K562 (cell line): ENCODE measurements around the gene CRYBG2. TPM values are rescaled to one million over a fixed set of nuclear protein-coding genes. Genes with fewer than 3 reads are reported as not detected.

ENCODE experiments used
- CBX3 ChIP-seq, 2 experiments: IDR thresholded peaks; 1 replicate in 1 of 2; 2 replicates in 1 of 2; pipeline ENCODE4 v1.6.1; 2012; ENCODE audit warnings: inconsistent platforms in 2 of 2, low read length in 2 of 2, borderline replicate concordance in 1 of 2, control low read depth in 1 of 2
- CREB1 ChIP-seq, 2 experiments: sonication (generic) in 1 of 2; formaldehyde crosslinking in 1 of 2; IDR thresholded peaks; 2 replicates each; pipeline versions ENCODE4 v1.6.1 to v1.8.0; 2012 to 2022; ENCODE audit warnings: inconsistent platforms in 1 of 2, mild to moderate bottlenecking in 1 of 2, missing genetic modification reagents in 1 of 2, moderate library complexity in 1 of 2
- E2F5 ChIP-seq: sonication (generic); formaldehyde crosslinking; IDR thresholded peaks from 2 replicates; pipeline ENCODE4 v1.8.0; 2022; ENCODE audit warnings: mild to moderate bottlenecking, missing genetic modification reagents
- HBP1 ChIP-seq: fragments of 450-650 bp; formaldehyde crosslinking; IDR thresholded peaks from 2 replicates; pipeline ENCODE4 v1.4.0; 2022; ENCODE audit warnings: missing genetic modification characterization
- NR3C1 ChIP-seq: sonication (generic); formaldehyde crosslinking; IDR thresholded peaks from 2 replicates; pipeline ENCODE4 v1.8.1; 2022; ENCODE audit warnings: missing genetic modification reagents
- PHF20 ChIP-seq: fragments of 450-650 bp; IDR thresholded peaks from 2 replicates; pipeline ENCODE4 v1.6.1; 2018; ENCODE audit not compliant: partially characterized antibody
- PHF21A ChIP-seq: fragments of 450-650 bp; IDR thresholded peaks from 2 replicates; pipeline ENCODE4 v1.6.1; 2017; ENCODE audit warnings: low read depth, borderline replicate concordance
- SFPQ ChIP-seq: fragments of 200-400 bp; formaldehyde crosslinking; IDR thresholded peaks from 2 replicates; pipeline ENCODE4 v1.6.1; 2017; ENCODE audit warnings: mild to moderate bottlenecking, low read depth, low read length, moderate library complexity
- SIN3A ChIP-seq, 2 experiments: fragments of 150-350 bp in 1 of 2; IDR thresholded peaks; 2 replicates each; pipeline ENCODE4 v1.6.1; 2011 to 2016; ENCODE audit warnings: borderline replicate concordance in 2 of 2, low read depth in 2 of 2, low read length in 2 of 2, mild to moderate bottlenecking in 2 of 2, moderate library complexity in 2 of 2; ENCODE audit not compliant: control insufficient read depth in 1 of 2
- TRIM24 ChIP-seq, 2 experiments: fragments of 450-650 bp; IDR thresholded peaks; 2 replicates each; pipeline ENCODE4 v1.6.1; 2016
- ZBTB1 ChIP-seq: sonication (generic); formaldehyde crosslinking; IDR thresholded peaks from 2 replicates; pipeline ENCODE4 v1.8.1; 2023; ENCODE audit warnings: missing genetic modification reagents, low read depth, mild to moderate bottlenecking, borderline replicate concordance
- ZFP30 ChIP-seq: fragments of 250-450 bp; sonication (Bioruptor Pico); IDR thresholded peaks from 2 replicates; pipeline ENCODE4 v1.8.0; 2022; ENCODE audit warnings: moderate library complexity, mild to moderate bottlenecking, inconsistent platforms, borderline replicate concordance
- ZFX ChIP-seq: sonication (generic); formaldehyde crosslinking; IDR thresholded peaks from 2 replicates; pipeline ENCODE4 v1.8.0; 2022; ENCODE audit warnings: mild to moderate bottlenecking, missing genetic modification reagents, moderate library complexity
- ZNF589 ChIP-seq: fragments of 200-800 bp; sonication (Bioruptor generic); IDR thresholded peaks from 2 replicates; pipeline ENCODE4 v1.6.1; 2016; ENCODE audit warnings: low read depth, missing genetic modification characterization, missing compliant biosample characterization
- polyA plus RNA-seq, 8 experiments: library from polyadenylated mRNA; depleted of rRNA in 4 of 8; stranded (reverse) in 5 of 8; unstranded in 3 of 8; fragments of >200 nt; fragmentation: Nextera tagmentation in 2 of 8; fragmentation: Illumina TruSeq in 1 of 8; extraction: Ambion mirVana in 2 of 8; extraction: Trizol in 1 of 8; gene quantifications; 2 replicates each; pipeline versions ENCODE4 v1.2.1 to v1.2.3, GENCODE V29; 2011 to 2014; ENCODE audit warnings: inconsistent platforms in 1 of 8, missing spikeins in 1 of 8
- total RNA-seq, 7 experiments: library from RNA; depleted of rRNA in 6 of 7; stranded (reverse); fragments of >200 nt in 6 of 7; fragmentation: Illumina TruSeq in 2 of 7; extraction: Trizol in 2 of 7; gene quantifications; 2 replicates each; pipeline versions ENCODE4 v1.2.1 to v1.2.3, GENCODE V29; 2011 to 2021; ENCODE audit warnings: low replicate concordance in 1 of 7
- TF ChIP-seq, protein P1 (sequence below): fragments of 450-650 bp; formaldehyde crosslinking; IDR thresholded peaks from 2 replicates; pipeline ENCODE4 v1.4.0; 2020; ENCODE audit warnings: mild to moderate bottlenecking, moderate library complexity
- TF ChIP-seq, protein P2 (sequence below): fragments of 450-650 bp; formaldehyde crosslinking; IDR thresholded peaks from 2 replicates; pipeline ENCODE4 v1.4.0; 2020; ENCODE audit warnings: mild to moderate bottlenecking, mixed read lengths

Gene CRYBG2
- total and polyA plus RNA-seq, 9 of the 15 experiments (the other 6 are each of a cell fraction or from before 2014, with no cell fraction given) = 0.39 to 8.5 (median 3.7) TPM

DNA sequence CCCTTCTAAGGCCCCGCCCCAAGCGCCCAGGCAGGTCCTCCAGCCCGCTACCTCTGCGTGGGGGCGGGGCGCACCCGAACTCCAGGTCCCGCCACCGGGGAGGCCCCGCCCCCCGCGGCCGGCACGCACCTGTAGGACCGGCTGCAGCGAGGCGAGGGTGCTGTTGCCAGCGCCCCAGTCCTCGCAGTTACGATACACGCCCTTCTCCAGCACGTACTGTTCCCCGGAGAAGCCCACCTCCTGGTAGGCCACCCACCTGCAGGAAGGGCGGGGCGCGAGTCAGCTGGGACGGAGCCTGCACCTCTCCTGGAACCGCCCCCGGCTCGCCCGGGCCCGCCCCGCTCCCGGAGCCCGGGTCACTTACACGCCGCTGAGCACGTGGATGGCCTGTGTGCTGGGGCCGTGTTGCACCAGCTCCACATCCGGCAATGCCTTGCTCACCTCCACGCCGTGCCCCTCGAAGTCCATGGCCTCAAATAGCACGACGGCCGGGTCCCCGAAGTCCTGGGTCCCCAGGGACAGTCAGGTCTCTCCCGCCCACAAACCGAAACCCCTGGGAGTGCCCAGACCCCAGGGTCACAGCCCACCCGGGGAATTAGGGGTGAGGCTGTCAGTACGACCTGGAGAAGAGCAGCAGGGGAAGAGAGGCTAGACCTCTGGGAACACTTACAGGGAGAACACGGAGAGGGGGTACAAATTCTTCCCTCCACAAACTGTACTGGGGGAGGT lies 17.3 kb downstream of the CRYBG2 start (continued):
- TF ChIP-seq SFPQ = no peak
- TF ChIP-seq CREB1 (IDR thresholded peaks at IDR 0.05) = no peak; the same call in none of the 2 replicates
- peak; percentile 83 for TF ChIP-seq CREB1 (CRISPR knock-in tag; IDR thresholded peaks at IDR 0.05)
- peak; percentile 40 to 77; a peak in 2 of 4 replicates for TF ChIP-seq TRIM24 (IDR thresholded peaks at IDR 0.05)
- TF ChIP-seq NR3C1 = peak; percentile 98
- TF ChIP-seq ZBTB1 = peak; percentile 79
- peak; percentile 17 for TF ChIP-seq PHF20
- TF ChIP-seq CBX3 (IDR thresholded peaks at IDR 0.05; ENCODE audit: borderline replicate concordance in 1 of 2, low read length in 2 of 2) = peak in 1 of 2 experiments; percentile 96; a peak in 2 of 3 replicates
- TF ChIP-seq, protein P1, sequence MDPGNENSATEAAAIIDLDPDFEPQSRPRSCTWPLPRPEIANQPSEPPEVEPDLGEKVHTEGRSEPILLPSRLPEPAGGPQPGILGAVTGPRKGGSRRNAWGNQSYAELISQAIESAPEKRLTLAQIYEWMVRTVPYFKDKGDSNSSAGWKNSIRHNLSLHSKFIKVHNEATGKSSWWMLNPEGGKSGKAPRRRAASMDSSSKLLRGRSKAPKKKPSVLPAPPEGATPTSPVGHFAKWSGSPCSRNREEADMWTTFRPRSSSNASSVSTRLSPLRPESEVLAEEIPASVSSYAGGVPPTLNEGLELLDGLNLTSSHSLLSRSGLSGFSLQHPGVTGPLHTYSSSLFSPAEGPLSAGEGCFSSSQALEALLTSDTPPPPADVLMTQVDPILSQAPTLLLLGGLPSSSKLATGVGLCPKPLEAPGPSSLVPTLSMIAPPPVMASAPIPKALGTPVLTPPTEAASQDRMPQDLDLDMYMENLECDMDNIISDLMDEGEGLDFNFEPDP (CRISPR knock-in tag) = 0 out of 2 replicates have a peak, but pooled peaks have one; percentile 87
- peak; percentile 6; the same call in 1 of the 2 replicates for TF ChIP-seq PHF21A
- TF ChIP-seq E2F5 (CRISPR knock-in tag) = peak; percentile 98
- TF ChIP-seq ZFX (CRISPR knock-in tag) = peak; percentile 96
- TF ChIP-seq ZNF589 (CRISPR knock-in tag) = peak; percentile 100
- TF ChIP-seq, protein P2, sequence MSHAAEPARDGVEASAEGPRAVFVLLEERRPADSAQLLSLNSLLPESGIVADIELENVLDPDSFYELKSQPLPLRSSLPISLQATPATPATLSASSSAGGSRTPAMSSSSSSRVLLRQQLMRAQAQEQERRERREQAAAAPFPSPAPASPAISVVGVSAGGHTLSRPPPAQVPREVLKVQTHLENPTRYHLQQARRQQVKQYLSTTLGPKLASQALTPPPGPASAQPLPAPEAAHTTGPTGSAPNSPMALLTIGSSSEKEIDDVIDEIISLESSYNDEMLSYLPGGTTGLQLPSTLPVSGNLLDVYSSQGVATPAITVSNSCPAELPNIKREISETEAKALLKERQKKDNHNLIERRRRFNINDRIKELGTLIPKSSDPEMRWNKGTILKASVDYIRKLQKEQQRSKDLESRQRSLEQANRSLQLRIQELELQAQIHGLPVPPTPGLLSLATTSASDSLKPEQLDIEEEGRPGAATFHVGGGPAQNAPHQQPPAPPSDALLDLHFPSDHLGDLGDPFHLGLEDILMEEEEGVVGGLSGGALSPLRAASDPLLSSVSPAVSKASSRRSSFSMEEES (CRISPR knock-in tag) = peak; percentile 26; the same call in 1 of the 2 replicates
- TF ChIP-seq ZFP30 (CRISPR knock-in tag) = 0 out of 2 replicates have a peak, but pooled peaks have one; percentile 12
- peak; percentile 97 for TF ChIP-seq HBP1
- TF ChIP-seq SIN3A (IDR thresholded peaks at IDR 0.05; ENCODE audit: borderline replicate concordance in 2 of 2, control insufficient read depth in 1 of 2, low read depth in 2 of 2, low read length in 2 of 2) = peak; percentile 81 to 91; a peak in 2 of 4 replicates
